Measurements from ENCODE around the gene ANO6. TPM values are rescaled to one million over a fixed set of nuclear protein-coding genes. Genes with fewer than 3 reads are reported as not detected.

Gene ANO6
- polyA plus RNA-seq, 3 donors, result 77.6 to 81.4 (median 79.7) TPM

DNA sequence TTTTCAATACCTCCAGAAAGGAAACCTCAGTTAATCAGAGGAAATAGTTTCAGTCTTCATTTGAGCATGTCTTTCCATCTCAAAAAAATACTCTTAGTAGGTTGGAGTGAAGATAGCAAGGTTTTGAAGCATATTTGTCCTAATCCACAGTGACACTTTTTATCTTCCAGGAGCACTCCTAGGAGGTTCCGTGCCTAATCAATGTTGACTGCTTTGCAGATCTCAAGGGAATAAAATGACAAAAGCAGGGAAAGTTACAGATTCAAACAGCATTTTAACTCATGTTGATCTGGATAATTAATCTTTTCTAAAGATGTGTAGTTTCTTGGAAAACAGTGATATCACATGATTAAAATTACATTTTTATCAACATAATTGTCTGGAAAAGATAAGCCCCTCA, 213.9 kb downstream of the ANO6 start:
- DNase-seq (ENCODE audit: low read depth in 3 of 3, low spot score in 2 of 3), result no peak

DNA sequence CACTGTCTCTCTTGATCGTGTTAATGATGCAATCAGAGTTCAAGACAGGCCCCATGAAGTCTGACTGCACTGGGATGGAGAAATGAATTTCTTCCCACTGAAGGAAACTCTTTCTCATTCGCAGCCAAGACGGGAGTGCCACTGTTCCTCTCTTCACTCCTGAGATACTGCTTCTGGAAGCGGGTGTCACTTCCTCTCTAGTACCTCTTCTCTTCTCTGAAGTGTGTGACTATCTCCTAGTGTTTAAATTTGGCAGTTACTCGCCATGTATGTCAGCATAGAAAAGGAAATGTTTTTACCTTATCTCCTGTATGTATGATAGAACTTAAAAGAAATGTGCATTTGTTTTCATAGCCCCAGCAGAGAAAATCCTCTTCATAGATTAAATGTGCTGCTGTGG, 215.2 kb downstream of the ANO6 start:
- no peak for DNase-seq (ENCODE audit: low read depth in 3 of 3, low spot score in 2 of 3)

DNA sequence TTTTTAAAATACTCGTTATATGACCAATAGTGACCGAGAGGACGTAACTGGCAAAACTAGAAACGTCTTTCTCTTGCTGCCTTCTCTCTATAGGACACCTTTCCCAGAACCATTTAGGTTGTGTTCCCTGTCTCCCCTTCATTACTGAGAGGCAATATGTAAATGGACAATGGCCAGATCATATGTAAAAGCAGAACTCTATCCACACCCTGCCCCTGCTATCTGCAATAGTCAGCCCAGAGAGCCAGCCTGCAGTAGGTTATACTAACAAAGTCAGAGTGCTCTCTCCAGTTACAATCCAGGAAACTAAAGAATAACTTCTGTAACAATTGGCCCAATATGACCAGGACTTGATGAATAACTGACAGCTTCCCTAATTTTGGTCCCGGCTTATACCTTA, 216.8 kb downstream of the ANO6 start:
- no peak for DNase-seq (ENCODE audit: low read depth in 3 of 3, low spot score in 2 of 3)

DNA sequence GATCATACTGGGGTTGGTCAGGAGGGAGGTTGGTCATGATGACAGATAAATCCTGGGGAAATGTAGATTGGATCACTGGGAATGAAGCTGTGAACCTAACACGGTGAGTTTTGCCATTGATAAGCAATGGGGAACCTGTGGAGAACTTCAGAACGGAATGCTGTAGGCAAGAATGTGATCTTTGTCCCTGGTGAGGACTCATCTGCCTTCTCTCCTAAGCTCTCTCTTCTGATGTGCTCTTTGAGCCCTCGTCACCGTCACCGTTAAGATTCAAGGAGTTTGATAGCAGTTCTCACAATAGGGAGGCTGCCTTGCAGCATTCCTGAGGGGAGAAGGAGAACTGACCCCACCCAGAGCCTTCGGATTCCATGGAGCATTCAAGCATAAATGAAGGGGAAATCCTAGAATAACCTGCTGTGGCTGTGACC, 217.6 kb downstream of the ANO6 start:
- DNase-seq (ENCODE audit: low read depth in 3 of 3, low spot score in 2 of 3), result no peak

DNA sequence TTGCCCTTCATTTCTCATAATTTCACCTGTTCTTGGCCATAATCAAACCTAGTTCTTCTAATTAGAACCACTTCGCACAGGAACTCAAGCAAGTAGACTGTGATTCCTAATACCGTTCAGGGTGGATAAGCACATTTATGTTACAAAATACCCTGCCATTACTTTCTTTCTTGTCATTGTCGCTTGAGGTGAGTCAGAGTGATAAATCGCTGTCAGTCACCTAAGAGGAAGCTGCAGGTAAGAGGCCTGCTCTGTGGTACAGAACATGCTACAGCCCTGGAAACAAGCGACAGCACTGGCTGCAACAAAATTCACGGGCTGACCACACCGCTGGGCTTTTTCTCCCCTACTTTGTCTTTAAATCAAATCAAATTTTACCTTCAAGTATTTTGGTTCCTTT, 218.2 kb downstream of the ANO6 start:
- no peak for DNase-seq (ENCODE audit: low read depth in 3 of 3, low spot score in 2 of 3)

DNA sequence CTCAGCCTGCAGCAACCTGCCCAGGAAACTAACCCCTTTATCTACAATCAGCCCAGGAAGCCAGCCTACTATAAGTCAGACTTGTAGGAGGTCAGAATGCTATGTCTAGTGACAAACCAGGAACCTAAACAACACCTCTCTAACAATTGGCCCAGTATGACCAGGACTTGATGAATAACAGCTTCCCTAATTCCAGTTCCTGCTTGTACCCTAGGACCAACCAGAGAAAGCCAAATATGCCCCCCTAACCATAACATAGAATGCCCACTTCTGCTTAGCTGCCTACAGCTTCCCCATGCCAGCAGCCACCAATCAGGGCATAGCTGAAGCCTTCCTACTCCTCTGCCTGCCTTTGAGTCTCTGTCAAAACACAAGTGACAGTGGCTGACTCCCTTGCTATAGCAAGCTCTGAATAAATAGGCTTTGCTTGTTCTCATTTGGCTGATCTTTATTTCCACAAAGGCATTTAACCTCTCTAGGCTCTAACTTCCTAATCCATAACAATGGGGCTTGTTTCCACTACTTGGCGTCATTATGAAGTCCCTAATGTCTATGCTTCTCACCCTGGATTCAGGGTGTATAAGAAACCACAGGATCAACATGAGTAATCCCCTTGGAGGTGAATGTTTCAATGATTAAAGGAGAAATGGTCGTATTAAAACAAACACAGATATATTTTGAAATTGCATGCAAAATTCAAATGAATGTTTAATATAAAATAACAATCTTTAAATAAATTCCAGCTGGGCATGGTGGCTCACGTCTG, 220.2 kb downstream of the ANO6 start:
- no peak for DNase-seq (ENCODE audit: low read depth in 3 of 3, low spot score in 2 of 3)

DNA sequence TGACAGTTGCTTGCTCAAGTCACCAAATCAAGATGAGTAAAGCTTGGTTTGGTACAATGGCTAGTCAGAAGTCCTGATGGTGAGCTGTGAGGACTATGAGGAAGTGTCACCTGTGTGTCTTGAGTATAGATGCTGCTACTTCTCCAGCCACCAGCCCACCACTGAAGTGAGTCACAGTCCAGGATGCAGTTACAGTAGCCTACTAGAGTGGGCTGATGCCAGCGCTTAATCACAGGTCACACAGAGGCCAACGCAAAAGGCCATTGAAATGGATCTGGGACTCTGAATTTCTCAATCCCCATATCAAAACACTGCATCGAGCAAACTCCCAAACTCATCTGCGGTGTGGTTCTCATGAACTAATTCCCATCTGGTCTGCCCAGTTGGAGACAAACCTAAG, 223.1 kb downstream of the ANO6 start:
- no peak for DNase-seq (ENCODE audit: low read depth in 3 of 3, low spot score in 2 of 3)

DNA sequence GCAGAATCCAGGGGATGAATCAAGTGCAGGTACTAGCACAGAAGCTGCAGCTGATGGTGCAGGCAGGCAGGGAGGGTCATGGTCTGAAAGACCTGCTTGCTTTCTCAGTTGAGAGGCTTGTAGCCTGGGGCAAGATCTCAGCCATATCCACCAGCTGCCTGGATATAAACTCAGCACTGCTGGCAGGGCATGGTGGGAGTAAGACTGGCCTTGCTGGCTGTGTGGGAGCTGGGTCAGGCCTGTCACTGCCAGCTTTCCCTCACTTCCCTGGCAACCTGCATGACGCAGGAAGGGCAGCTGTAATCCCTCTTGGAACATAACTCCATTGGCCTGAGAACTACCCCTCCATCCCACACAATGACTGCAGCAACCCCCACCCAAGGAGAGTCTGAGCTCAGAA, 230.1 kb downstream of the ANO6 start:
- DNase-seq (ENCODE audit: low read depth in 3 of 3, low spot score in 2 of 3), result no peak

DNA sequence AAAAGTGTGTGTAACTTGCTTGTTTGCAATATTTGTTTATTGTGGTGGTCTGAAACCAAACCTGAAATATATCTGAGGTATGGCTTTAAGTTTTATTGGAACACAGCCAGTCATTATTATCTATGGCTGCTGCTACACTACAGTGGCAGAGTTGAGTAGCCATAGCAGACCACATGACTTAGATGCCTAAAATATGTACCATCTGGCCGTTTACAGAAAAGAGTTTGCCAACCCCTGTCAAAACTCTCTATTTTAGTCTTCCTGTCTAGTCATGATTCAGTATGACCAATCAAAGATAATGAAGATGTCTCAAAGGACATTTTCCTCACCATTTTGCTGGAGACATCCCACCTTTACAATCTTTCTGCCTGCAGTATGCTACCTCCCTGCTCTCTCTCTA, 242.3 kb downstream of the ANO6 start:
- no peak for DNase-seq (ENCODE audit: low read depth in 3 of 3, low spot score in 2 of 3)

DNA sequence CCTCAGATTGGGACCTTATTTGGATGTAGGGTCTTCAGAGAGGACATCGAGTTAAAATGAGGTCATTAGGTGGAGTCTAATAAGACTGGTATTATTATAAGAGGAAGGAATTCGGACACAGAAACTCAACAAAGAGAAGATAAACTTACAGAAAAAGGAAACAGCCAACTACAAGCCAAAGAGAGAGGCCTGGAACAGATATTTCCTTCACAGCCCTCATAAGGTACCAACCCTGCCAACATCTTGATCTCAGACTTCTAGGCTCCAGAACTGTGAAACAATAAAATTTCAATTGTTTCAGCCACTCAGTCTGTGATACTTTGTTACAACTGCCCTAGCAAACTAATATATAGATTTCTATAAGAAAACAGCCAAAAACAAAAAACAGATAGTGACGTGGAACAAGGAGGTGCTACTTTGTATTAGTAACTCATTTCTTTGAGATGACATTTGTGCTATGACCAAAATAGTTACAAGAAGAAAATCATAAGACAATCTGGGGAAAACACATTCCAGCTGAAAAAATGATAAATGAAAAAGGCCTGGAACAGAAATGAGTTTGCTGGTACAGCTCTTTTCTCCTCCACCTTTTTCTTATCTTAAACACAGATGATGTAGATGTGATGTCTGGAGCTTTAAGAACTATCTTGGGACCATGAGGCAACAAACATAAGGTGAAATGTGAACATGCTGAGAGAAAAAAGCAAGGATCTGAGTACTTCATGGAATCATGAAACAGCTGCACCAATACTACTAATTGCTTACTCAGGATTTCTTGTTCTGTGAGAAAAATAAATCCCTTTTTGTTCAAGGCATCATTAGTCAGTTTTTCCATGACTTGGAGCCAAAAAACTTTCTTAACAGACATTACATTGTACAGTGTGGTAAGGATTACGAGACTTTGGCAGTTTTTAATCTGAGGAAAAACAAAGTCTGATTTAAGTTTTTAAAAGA, 243.2 kb downstream of the ANO6 start:
- no peak for DNase-seq (ENCODE audit: low read depth in 3 of 3, low spot score in 2 of 3)

DNA sequence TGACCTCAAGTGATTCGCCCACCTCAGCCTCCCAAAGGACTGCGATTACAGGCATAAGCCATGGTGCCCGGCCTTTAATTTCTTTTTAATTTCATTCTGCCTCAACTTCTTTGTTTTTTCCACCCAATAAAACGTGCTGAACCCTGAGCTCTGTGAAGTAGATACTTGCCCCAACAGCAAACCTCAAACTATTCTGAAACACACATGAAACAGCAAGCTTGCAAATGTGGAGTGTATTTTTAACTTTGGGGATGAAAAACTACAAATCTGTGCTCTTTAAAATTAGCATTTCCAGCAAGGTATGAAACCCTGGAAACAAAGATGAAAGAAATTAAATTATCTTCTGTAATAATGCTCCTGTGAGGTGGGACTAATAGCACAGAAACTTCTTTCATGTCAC, 246.6 kb downstream of the ANO6 start:
- no peak for DNase-seq (ENCODE audit: low read depth in 3 of 3, low spot score in 2 of 3)

DNA sequence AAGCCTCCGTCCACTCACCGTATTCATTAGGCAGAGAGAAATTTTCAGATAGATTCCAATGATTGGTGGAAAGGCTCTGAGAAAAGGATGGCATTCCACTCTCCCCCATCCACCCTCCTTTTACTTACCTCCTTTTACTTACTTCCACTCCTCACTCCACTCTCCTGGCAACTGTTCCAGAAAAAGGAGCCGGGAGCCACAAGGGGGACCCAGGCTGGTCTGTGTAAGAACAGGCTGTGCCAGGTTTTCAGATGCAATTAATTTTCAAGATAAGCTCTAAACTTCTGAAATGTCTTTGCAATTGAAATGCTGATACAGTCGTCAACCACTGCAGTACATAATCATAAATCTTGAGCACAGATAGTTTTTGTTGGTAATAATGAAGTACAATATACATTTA, 248.8 kb downstream of the ANO6 start:
- DNase-seq (ENCODE audit: low read depth in 3 of 3, low spot score in 2 of 3), result no peak

DNA sequence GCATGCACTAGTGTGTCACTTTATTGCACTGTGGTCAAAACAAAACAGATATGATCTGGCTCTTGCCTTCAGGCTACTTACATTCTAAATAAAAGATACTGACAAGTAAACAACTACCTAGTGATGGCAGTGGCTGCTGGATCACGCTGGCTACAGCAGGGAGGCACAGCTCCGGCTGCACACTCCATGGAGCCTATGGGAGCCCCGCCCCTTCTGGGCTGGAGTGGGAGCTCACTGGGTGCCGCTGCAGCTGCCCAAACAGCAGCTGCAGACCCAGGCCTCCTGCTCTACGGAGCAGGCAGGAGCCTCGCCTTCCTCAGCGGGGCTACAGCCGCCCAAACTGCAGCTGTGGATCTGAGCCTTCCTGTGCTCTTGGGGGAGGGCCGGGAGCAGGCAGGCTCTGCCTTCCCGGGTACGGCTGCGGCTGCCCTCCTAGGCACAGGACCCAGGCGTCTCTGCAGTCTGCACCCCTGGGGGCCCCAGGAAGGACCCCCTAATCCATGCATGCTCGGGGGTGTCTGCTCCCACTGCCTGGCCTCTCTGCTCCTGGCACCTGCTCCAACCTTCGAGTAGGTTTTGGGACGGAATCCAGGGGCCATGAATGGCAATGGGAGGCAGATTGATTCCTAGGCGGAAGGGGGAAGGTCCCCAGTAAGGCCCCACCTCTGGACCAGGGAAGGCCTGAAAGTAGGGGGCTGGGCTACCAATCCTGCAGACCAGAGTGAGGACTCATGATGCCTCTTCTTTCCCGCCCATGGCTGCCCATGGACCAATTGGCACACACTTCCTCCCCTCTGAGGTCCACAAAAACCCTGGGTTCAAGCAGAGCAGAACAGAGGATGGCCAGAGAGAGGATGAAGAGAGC, 253.1 kb downstream of the ANO6 start:
- DNase-seq (ENCODE audit: low read depth in 3 of 3, low spot score in 2 of 3), result no peak

DNA sequence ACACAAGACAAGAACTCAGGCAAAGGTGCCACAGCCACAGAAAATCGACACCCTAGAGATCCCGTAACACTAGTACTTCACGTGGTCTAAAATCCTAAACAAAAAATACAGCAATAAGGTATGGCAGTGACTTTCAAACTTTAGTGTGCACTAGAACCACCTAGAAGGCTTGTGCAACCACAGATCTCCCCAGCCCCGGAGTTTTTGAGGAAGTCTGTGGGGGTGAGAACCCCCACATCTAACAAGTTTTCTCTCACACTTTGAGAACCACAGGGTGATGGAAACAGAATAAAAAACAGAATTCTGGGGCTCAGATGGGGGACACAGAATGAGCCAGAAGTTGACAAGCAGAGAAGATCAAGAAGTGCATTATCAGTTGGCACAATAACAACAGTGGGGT, 254.0 kb downstream of the ANO6 start:
- no peak for DNase-seq (ENCODE audit: low read depth in 3 of 3, low spot score in 2 of 3)

DNA sequence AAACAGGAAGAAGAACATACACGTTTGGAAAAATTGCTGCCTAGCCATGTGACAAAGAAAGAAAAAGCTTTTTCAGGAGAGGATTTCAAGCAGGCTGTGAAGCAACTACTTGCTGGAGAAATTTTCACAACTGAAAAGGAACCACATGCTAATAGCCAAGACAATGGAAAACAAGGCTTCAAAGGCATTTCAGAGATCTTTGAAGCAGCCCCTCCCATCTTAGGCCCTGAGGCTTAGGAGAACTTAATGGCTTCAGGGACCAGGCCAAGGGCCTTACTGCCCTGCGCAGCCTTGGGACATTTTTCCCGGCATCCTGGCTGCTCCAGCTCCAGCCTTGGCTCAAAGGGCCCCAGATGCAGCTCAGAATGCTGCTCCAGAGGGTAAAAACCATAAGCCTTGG, 257.7 kb downstream of the ANO6 start:
- DNase-seq (ENCODE audit: low read depth in 3 of 3, low spot score in 2 of 3), result no peak

DNA sequence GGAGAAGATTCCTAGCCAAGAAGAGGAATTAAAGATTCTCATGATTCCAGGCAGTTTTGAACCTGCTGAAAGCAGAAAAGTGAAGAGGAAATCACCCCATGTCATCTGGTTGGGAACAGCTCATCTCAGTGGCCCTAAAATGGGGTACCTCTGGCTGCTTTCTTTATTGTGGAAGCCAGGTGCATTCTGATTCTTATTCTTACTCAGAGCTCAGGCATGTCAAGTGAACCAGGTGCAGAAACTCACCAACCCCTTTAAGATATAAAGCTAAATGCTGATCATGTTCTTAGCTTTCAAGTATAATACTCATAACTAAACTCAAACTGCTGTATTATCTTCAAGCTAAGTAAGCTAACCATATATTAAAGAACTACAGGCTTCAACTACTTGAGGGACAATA, 259.7 kb downstream of the ANO6 start:
- DNase-seq (ENCODE audit: low read depth in 3 of 3, low spot score in 2 of 3), result no peak

DNA sequence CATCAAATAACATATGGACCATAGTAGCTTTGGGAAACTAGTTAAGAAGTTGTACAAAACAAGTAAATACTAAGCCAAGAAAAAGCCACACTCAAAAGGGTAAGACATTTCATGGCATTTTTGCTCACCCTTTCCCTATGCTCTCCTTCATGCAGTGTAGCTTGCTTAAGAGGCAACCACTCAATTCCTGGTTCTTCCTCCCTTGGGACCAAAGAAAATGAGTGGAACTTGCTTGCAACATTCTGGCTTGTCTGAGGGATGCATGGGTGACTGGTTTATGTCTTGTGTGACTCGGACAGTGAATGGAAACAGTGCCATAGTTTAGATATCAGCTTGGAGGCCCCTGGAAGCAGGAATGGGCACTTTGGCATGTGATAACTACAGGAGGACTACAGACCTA, 261.6 kb downstream of the ANO6 start:
- no peak for DNase-seq (ENCODE audit: low read depth in 3 of 3, low spot score in 2 of 3)

DNA sequence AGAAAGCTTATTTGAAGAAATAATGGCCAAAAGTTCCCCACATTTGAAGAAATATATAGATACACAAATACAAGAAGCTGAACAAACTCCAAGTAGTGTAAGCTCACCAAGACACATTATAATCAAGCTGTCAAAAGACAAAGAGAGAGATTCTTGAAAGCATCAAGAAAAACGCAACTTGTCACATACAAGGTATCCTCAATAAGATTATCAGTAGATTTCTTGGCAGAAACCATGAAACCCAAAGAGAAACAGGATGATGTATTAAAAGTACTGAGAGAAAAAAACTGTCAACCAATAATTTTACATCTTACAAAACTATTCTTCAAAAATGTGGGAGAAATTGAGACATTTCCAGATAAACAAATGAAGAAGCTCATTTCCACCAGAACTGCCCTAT, 263.0 kb downstream of the ANO6 start:
- no peak for DNase-seq (ENCODE audit: low read depth in 3 of 3, low spot score in 2 of 3)

DNA sequence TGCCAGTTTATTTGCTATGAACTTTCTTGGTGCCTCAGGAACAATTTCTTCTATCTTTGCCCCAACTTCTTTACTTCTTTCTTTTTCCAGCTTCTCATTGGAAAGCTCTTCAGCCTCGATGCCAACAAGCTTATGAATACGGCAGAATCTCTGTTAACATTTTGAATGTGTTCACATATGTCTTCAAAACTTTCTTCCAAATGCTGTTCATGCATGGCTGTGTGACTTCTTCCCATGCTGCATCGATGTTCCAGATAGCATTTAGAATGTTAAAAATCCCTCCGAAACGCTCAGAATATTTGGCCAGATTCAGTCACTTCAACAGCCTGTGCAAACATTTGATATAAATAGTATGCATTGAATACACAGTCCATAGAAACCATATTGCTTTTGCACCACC, 265.9 kb downstream of the ANO6 start:
- no peak for DNase-seq (ENCODE audit: low read depth in 3 of 3, low spot score in 2 of 3)

DNA sequence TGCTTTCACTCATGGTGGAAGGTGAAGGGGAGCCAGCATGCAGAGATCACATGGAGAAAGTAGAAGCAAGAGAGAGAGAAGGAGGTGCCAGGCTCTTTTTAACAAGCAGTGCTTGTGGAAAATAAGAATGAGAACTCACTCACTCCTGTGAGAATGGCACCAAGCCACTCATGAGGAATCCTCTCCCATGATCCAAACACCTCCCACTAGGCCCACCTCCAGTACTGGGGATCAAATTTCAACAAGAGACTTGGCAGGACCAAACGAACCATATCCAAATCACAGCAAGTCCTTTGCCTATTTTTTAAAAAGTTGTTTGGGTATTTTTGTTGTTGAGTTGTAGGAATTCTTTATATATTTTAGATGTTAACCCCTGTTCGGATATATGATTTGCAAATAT, 267.7 kb downstream of the ANO6 start:
- DNase-seq (ENCODE audit: low read depth in 3 of 3, low spot score in 2 of 3), result no peak

All from right renal cortex interstitium (tissue), 3 donors.